ENCODE measurements around the gene ARHGAP32.
A peak's percentile ranks its signal among the peaks of the same experiment; 100 is the strongest.
"Not testable (repeated sequence)": the region's sequence is repeated elsewhere in the genome, so short reads cannot be mapped to it uniquely, and the experiment has no call there.

Gene ARHGAP32

GRCh38 chr11:129034001-129034400 lies 158.1 kb downstream of the ARHGAP32 start:
- DNase-seq (ENCODE audit: low read depth, low spot score): no peak

- DNase-seq (ENCODE audit: low read depth, low spot score): no peak
These were observed 168.0 kb downstream of the ARHGAP32 start for GRCh38 chr11:129023968-129024676.

GRCh38 chr11:129021295-129021694 lies 170.8 kb downstream of the ARHGAP32 start:
- DNase-seq (ENCODE audit: low read depth, low spot score): no peak

GRCh38 chr11:129018991-129019390 lies 173.1 kb downstream of the ARHGAP32 start:
- DNase-seq (ENCODE audit: low read depth, low spot score): no peak

- DNase-seq (ENCODE audit: low read depth, low spot score): no peak
These were observed 174.0 kb downstream of the ARHGAP32 start for GRCh38 chr11:129018126-129018525.

GRCh38 chr11:129013737-129014475 lies 178.2 kb downstream of the ARHGAP32 start:
- no peak for DNase-seq (ENCODE audit: low read depth, low spot score)

- DNase-seq (ENCODE audit: low read depth, low spot score): no peak
These were observed 179.2 kb downstream of the ARHGAP32 start for GRCh38 chr11:129012880-129013279.

- DNase-seq (ENCODE audit: low read depth, low spot score): no peak
These were observed 186.0 kb downstream of the ARHGAP32 start for GRCh38 chr11:129006161-129006560.

GRCh38 chr11:128999165-128999564 lies 193.0 kb downstream of the ARHGAP32 start:
- DNase-seq (ENCODE audit: low read depth, low spot score): not testable (repeated sequence)

GRCh38 chr11:128988242-128988970 lies 203.7 kb downstream of the ARHGAP32 start:
- DNase-seq (ENCODE audit: low read depth, low spot score): no peak

- no peak for DNase-seq (ENCODE audit: low read depth, low spot score)
These were observed 206.2 kb downstream of the ARHGAP32 start for GRCh38 chr11:128985880-128986279.

- no peak for DNase-seq (ENCODE audit: low read depth, low spot score)
These were observed 209.1 kb downstream of the ARHGAP32 start for GRCh38 chr11:128983023-128983422.

GRCh38 chr11:128981254-128981653 lies 210.9 kb downstream of the ARHGAP32 start:
- DNase-seq (ENCODE audit: low read depth, low spot score): no peak

GRCh38 chr11:128970598-128971190 lies 221.4 kb downstream of the ARHGAP32 start:
- DNase-seq (ENCODE audit: low read depth, low spot score): no peak

GRCh38 chr11:128968916-128969315 lies 223.2 kb downstream of the ARHGAP32 start:
- no peak for DNase-seq (ENCODE audit: low read depth, low spot score)

- DNase-seq (ENCODE audit: low read depth, low spot score): no peak
These were observed 224.5 kb downstream of the ARHGAP32 start for GRCh38 chr11:128967578-128967977.

GRCh38 chr11:128965485-128965884 lies 226.6 kb downstream of the ARHGAP32 start:
- peak; percentile 29 for DNase-seq (ENCODE audit: low read depth, low spot score)

GRCh38 chr11:128964463-128964930 lies 227.6 kb downstream of the ARHGAP32 start:
- DNase-seq (ENCODE audit: low read depth, low spot score): no peak

- DNase-seq (ENCODE audit: low read depth, low spot score): no peak
These were observed 228.3 kb downstream of the ARHGAP32 start for GRCh38 chr11:128963744-128964325.

- no peak for DNase-seq (ENCODE audit: low read depth, low spot score)
These were observed 229.2 kb downstream of the ARHGAP32 start for GRCh38 chr11:128962896-128963295.

- DNase-seq (ENCODE audit: low read depth, low spot score): no peak
These were observed 230.5 kb downstream of the ARHGAP32 start for GRCh38 chr11:128961645-128962044.

- no peak for DNase-seq (ENCODE audit: low read depth, low spot score)
These were observed 235.0 kb downstream of the ARHGAP32 start for GRCh38 chr11:128957202-128957482.

All from astrocyte of the hippocampus (primary cell).